22Rv1 (cell line): Measurements from ENCODE around the gene SHC1.

ENCODE experiments used
- H3K27ac ChIP-seq: fragments of 450-650 bp; 2 replicates; pipeline ENCODE4 v1.5.1; 2017
- CTCF ChIP-seq: fragments of 450-650 bp; IDR thresholded peaks from 2 replicates; pipeline ENCODE4 v1.5.1; 2017; ENCODE audit warnings: mild to moderate bottlenecking
- ZFX ChIP-seq: fragments of 450-650 bp; IDR thresholded peaks from 2 replicates; pipeline ENCODE4 v1.6.1; 2017; ENCODE audit warnings: antibody characterized with exemption, borderline replicate concordance

The SHC1 gene

GRCh38 chr1:155011437-155012025, 41.0 kb upstream of the SHC1 start:
- TF ChIP-seq ZFX (no peak), CTCF (no peak)
- peak overlapping the region; percentile 98 for H3K27ac ChIP-seq

- H3K27ac ChIP-seq: peak overlapping the region; percentile 98
- TF ChIP-seq CTCF (no peak), ZFX (no peak)
These were observed 40.5 kb upstream of the SHC1 start for GRCh38 chr1:155011004-155011416.

GRCh38 chr1:155010211-155010918, 39.8 kb upstream of the SHC1 start:
- H3K27ac ChIP-seq: peak overlapping the region; percentile 98
- TF ChIP-seq CTCF (no peak), ZFX (no peak)

- TF ChIP-seq CTCF: no peak
- no peak for TF ChIP-seq ZFX
- peak overlapping the region; percentile 98 for H3K27ac ChIP-seq
These were observed 39.2 kb upstream of the SHC1 start for GRCh38 chr1:155009742-155010141.

- H3K27ac ChIP-seq: peak overlapping the region; percentile 98
- TF ChIP-seq ZFX (no peak), CTCF (no peak)
These were observed 38.7 kb upstream of the SHC1 start for GRCh38 chr1:155009221-155009711.

- TF ChIP-seq ZFX (no peak), CTCF (no peak)
- peak overlapping the region; percentile 98 for H3K27ac ChIP-seq
These were observed 37.7 kb upstream of the SHC1 start for GRCh38 chr1:155008015-155008941.
